Testis (tissue), 2 donors: ENCODE results near the gene NRIP1.

Experiments
- POLR2A ChIP-seq: fragments of 450-650 bp; IDR thresholded peaks from one replicate; pipeline ENCODE4 v1.6.1; 2017; ENCODE audit warnings: antibody characterized with exemption, mild to moderate bottlenecking, moderate library complexity
- TF ChIP-seq, protein P1 (sequence below), 3 experiments: fragments of 450-650 bp in 2 of 3; fragments of 200-600 bp in 1 of 3; sonication (generic) in 1 of 3; IDR thresholded peaks; one replicate each; pipeline ENCODE4 v1.5.1; 2016 to 2019; ENCODE audit warnings: antibody characterized with exemption in 3 of 3, mild to moderate bottlenecking in 2 of 3, moderate library complexity in 1 of 3

- TF ChIP-seq, protein P1, sequence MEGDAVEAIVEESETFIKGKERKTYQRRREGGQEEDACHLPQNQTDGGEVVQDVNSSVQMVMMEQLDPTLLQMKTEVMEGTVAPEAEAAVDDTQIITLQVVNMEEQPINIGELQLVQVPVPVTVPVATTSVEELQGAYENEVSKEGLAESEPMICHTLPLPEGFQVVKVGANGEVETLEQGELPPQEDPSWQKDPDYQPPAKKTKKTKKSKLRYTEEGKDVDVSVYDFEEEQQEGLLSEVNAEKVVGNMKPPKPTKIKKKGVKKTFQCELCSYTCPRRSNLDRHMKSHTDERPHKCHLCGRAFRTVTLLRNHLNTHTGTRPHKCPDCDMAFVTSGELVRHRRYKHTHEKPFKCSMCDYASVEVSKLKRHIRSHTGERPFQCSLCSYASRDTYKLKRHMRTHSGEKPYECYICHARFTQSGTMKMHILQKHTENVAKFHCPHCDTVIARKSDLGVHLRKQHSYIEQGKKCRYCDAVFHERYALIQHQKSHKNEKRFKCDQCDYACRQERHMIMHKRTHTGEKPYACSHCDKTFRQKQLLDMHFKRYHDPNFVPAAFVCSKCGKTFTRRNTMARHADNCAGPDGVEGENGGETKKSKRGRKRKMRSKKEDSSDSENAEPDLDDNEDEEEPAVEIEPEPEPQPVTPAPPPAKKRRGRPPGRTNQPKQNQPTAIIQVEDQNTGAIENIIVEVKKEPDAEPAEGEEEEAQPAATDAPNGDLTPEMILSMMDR (IDR thresholded peaks at IDR 0.05) = no peak
- TF ChIP-seq POLR2A = no peak
These were observed 11.3 kb downstream of the NRIP1 start for GRCh38 chr21:15053500-15053899.
